GM12872 (cell line): ENCODE measurements around the gene RUNX3.

ENCODE experiments used
- TF ChIP-seq, protein P1 (sequence below): IDR thresholded peaks from 3 replicates; pipeline ENCODE4 v1.5.1; 2011; ENCODE audit warnings: low read depth, mild to moderate bottlenecking, low read length, moderate library complexity; ENCODE audit not compliant: insufficient read depth

Gene RUNX3

DNA sequence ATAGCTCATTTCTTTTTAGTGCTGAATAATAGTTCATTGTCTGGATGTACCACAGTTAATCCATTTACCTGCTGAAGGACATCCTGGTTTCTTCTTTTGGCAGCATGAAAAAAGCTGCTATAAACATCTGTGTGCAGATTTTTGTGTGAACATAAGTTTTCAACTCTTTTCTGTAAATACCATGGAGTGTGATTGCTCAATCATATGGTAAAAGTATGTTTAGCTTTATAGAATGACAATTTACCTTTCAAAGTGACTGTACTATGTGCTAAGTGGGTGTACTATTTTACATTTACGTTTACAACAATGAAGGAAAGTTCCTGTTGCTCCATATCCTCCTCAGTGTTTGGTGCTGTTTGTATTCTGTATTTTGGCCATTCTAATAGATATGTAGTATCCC, 49.0 kb downstream of the RUNX3 start:
- TF ChIP-seq, protein P1, sequence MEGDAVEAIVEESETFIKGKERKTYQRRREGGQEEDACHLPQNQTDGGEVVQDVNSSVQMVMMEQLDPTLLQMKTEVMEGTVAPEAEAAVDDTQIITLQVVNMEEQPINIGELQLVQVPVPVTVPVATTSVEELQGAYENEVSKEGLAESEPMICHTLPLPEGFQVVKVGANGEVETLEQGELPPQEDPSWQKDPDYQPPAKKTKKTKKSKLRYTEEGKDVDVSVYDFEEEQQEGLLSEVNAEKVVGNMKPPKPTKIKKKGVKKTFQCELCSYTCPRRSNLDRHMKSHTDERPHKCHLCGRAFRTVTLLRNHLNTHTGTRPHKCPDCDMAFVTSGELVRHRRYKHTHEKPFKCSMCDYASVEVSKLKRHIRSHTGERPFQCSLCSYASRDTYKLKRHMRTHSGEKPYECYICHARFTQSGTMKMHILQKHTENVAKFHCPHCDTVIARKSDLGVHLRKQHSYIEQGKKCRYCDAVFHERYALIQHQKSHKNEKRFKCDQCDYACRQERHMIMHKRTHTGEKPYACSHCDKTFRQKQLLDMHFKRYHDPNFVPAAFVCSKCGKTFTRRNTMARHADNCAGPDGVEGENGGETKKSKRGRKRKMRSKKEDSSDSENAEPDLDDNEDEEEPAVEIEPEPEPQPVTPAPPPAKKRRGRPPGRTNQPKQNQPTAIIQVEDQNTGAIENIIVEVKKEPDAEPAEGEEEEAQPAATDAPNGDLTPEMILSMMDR, result no peak

DNA sequence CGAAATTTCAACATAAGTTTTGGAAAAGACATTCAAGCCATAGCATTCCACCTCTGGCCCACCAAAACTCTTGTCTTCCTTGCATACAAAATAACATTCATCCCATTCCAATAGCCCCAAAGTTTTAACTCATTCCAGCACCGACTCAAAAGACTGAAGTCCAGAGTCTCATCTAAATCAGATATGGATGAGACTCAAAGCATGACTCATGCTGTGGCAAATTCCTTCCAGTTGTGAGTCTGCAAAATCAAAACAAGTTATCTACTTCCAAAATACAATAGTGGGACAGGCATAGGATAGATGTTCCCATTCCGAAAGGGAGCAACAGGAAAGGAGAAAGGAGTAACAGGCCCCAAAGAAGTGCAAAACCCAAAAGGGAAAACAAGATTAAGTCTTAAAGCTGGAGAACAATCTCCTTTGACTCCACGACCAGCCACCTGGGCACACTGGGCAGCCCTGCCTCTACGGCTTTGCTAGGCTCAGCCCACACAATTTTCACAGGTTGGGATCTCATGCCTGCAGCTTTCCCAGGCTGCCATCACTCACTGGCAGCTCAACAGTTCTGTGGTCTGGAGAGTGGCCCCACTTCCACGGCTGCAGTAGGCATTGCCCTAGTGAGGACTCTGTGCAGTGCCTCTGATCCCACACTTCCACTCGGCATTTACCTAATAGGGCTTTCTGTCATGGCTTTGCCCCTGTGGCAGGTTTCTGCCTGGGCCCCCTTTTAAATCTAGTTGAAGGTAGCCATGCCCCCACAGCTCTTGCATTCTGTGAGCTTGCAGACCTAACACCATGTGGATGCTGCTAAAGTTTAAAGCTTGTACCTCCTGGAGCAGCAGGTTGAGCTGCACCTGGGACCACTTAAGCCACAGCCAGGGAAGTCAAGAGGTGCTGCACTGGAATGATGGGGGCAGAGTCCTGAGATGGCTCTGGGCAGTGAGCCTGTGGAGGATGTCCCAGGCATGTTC, 51.0 kb downstream of the RUNX3 start:
- TF ChIP-seq, protein P1, result no peak

DNA sequence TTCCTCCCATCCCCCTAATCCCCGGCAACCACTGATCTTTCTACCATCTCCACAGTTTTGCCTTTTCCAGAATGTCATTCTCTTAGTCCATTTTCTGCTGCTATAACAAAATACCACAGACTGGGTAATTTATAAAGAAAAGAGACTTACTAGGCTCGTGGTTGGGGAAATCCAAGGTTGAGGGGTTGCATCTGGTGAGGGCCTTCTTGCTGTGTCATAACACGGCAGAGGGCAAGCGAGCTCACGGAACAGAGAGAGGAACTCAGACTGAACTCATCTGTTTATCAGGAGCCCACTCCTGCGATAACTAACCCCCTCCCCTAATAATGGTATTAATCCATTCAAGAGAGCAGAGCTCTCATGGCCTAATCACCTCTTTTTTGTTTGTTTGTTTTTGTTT, 52.0 kb downstream of the RUNX3 start:
- TF ChIP-seq, protein P1, result no peak

DNA sequence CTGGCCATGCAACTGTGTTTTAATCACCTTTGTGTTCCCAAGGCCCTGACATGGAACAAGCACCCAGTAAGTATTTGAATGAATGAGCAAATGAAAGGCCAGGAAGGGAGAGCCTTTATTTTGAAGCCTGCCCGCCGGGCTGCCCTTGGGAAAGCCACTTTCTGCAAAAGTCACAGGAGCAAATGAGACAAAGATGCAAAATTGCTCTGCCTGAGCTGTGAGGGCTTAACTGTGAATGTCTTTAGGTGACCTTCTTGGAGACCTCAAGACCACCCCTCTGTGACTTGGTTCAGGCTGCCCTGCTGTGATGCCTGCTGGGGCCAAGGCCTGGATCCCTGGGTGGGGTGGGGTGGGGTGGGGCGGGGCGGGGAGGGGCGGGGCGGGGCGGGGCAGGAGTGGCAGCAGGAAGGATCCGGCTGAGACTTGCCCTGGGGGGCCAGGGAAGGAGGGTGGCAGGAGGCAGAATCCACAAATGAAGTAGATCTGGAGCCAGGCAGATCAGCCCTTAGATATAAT, 54.0 kb downstream of the RUNX3 start:
- TF ChIP-seq, protein P1, result no peak

DNA sequence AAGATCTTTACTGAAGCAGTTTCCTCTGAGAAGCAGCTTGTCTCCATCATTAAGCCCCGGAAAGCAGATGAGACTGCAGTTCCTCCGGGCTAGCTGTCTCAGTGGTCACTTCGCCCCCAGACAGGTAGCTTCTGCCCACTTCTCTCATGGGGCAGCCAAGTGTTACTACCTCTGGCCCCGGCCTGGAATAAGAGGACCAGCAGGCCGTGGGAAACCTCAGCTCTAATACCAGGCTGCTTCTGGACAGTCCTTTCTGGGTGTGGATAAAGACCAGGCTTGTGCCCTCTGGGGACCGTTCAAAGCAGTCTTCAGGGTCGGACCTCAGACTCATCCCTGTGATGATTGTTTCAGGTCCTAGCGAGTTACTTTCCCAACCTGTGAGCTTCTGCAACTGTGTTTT, 54.8 kb downstream of the RUNX3 start:
- TF ChIP-seq, protein P1, result no peak

DNA sequence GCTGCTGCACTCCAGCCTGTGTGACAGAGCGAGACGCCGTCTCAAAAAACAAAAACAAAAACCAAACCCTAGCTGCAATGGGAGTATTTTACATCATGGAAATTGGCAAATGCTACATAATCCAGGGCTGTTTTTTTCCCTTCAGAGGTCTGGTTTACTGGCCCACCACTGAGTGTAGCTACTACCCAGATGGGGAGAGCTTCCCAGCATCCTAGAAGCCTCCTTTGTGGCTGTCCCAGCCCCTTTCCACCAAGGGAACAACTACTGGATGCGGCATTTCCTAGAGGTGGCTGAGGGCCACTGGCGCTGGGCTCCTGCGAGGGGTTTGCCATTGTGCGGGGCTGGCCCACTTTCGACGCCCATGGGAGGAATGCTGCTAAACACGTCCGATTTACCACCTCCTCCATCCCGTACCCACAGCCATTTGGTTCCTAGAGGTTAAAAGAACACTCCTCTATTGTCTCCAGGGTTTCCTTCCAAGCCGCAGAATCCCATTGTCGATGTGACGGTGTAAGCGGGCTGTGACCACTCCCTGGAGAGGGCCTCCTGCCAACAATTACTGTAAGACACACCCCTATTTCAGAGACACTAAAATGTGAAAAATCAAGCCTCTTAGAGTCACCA, 55.4 kb downstream of the RUNX3 start:
- TF ChIP-seq, protein P1, result no peak

DNA sequence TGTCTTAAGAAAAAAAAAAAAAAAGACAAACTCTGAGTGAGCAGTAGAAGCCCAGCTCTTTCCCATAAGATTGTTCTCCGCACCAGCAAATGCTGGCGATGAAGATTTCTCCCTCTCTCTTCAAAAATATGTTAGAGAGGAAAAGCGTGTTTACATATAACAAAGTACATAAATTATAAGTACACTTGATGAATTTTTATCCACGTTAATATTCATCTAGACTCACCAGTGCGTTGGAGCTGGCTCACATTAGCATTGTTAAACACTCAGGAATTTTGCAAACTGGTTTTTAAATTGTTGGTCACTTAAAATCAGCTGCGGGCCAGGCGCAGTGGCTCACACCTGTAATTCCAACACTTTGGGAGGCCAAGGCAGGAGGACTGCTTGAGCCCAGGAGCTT, 56.0 kb downstream of the RUNX3 start:
- TF ChIP-seq, protein P1, result no peak
